Measurements from ENCODE around the gene TRNT1.

TRNT1 gene

DNA sequence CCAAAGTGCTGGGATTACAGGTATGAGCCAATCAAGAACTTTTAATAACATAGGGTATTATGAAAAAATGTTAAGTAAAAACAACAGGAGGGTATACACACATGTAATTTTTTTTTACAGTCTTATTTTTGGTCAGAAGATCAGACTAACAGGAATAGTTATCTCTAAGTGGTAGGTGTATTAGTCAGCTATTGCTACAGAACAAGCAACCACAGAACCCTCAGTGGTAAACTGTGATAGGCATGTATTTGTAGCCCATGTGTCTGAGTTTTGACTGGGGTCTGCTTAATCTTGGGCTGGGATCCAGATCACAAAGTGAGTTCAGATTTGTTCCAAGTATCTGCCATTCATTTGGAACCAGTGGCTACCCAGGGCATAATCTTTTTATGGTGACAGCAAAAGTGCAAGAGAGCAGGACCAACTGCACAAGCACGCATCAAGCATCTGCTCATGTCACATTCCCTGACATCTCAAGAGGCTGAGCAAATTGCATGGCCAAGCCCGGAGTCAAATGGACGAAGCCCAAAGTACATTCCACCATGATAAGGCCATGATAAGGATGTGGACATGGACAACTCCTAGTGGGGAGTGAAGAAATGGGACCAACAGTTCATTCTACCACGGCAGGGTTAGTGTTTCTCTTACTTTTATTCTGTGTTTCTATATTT lies 13.6 kb upstream of the TRNT1 start:
- no peak for DNase-seq

DNA sequence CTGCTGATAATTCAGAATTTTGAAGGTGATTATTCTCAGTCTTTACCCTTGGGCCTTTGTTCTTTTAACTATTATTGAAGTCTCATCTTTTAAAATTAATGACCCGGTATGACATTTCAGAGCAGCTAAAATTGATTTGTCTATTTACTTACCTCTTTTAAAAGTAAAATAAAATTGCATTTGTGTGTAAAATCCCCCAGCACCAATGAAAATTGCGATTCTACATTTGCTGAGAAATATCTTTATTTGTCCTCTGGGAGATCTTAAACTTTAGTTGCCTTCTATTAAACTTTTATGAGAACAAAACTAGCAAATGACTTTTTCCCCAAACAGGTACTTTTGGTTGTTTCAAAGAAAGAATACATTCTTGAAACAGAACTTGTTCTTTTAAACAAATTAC lies 9.1 kb upstream of the TRNT1 start:
- DNase-seq: no peak

DNA sequence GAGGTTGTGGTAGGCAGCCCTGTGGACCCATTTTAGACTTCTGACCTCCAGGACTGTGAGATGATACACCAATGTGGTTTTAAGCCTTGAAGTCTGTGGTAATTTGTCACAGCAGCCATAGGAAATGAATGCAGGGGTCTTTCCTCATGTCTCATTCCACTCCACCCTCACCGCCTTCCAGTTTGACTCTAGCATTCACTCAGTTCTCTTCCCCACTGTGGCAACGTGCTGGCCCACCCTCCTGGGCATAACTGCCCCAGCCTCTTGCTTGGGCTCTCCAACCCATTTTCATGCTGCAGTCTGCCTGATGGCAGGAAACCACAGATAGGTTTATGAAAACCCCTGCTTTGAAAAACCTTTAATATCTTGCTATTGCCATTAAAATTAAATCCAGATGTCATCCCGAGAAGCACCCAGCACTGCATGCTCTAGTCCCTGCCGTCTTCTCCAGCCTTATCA lies 7.3 kb upstream of the TRNT1 start:
- DNase-seq: no peak

DNA sequence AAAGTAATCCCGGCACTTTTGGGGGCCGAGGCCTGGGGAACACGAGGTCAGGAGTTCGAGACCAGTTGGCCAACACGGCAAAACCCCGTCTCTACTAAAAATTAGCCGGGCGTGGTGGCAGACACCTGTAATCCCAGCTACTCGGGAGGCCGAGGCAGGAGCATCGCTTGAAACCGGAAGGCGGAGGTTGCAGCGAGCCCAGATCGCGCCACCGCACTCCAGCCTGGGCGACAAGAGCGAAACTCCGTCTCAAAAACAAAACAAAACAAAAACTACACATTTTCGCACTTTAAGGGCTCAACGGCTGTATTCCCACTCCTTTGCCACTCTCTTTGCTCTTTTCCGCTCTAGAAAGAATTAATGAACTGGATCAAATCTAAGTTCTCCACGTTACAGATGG lies 763 bp upstream of the TRNT1 start:
- DNase-seq: no peak

DNA sequence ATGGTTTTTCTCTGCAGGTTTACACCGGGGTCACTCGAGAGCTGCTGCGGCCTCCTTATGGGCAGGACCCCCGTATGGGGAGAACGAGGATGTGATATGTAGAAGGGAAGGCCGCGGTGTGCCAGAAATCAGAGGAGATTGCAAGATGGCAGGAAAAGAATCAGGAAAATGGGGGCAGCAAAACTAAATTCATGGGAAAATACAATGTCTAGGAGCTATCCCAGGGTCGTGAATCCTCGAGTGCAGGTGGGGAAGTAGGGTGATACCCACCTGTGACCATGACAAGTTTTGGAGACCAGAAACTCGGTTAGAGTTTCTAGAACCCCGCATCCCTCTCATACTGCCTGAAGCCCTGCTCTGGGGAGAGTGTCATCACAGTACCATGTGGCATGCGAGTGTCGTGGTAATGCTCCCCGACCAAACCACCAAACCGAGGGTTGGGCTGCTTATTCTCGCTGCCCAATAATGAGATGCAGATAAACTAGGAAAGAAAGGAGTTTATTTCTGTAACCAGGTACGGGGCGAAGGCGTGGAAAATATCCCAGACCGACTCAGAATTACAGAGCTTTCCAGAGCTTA lies 781 bp downstream of the TRNT1 start:
- peak; percentile 33 to 45 for DNase-seq

DNA sequence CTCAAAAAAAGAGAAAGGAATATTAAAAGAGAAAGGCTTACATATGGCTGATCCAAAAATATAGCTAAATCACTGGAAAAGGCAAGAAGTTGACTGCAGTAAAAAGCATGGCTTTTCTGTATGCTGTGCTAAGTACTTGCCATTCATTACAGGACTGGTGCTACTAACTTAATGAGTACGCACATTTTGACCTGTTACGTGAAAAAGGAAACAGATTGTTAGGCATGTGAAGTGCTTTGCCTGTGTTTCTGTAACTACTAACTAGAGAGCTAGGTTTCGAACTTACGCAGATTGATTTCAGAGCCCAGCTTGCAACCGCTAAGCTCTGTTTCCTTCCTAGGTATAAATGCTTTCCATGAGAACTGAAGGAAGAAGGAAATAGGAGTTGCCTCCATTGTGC lies 2.8 kb downstream of the TRNT1 start:
- DNase-seq: no peak

DNA sequence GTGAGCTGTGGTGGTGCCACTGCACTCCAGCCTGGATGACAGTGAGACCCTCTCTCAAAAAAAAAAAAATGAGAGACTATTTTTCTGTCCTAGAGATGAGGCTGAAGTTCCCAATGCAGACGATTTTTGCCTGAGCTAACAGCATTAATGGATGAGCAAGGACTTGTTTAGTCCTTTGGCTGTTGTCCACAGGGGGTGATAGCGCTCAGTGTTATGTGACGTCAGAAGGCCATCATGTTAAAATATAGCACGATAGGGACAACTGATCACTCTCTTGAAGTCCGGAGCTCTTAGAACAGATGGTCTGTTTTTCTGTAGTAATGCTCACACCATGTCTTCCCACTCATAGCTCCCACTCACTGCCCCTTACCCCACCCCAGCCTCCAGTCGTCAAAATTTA lies 6.8 kb downstream of the TRNT1 start:
- no peak for DNase-seq

DNA sequence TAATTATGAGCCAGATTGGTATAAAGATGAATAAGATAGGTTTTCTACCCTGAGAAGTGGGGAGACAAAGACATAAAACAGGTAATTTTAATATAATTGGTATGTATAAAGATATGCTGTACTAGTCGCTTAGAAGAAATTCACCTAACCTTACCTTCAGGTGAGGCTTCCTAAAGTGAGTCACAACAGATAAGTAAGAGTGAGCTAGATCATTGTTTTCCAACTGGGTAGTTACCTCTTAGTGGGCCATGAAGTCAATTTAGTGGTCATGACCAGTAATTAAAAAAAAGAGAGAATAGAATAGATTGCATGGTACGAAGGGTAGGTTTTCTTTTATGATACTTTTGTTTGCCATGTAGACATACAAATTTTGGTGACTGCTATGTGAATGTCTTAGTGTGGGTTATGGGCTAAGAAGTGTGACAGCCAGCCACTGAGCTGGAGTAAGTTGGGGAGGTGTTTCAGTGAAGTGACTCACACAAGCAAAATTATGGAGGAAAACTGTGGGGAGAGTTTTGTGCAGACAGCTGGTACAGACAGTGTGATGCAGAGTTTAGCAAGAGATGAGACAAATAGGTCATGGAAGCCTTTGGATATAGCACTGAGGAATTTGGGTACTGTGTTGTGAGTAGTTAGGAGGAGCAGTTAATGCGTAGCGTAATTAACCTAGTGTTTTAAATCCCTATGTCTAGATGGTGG lies 8.2 kb downstream of the TRNT1 start:
- peak in 1 of 2 donors; percentile 5 for DNase-seq

DNA sequence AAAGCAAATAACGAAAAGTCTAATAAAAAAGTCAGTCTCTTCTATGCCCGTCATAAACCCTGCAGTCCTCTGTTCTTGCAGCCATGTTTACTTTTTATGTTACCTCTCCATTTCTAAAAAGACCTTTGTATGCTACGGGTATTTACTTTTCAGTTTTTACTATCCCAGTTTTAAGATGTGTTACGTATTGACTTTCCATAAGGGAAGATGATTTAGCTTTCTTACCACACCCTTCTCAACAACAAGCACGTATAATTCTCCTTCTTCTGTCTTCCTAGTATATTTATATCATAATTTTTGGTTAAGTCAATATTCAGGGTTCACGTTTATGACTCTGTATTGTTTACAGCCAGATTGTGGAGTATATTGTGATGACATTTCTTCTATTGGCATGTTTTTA lies 10.8 kb downstream of the TRNT1 start:
- DNase-seq: no peak

DNA sequence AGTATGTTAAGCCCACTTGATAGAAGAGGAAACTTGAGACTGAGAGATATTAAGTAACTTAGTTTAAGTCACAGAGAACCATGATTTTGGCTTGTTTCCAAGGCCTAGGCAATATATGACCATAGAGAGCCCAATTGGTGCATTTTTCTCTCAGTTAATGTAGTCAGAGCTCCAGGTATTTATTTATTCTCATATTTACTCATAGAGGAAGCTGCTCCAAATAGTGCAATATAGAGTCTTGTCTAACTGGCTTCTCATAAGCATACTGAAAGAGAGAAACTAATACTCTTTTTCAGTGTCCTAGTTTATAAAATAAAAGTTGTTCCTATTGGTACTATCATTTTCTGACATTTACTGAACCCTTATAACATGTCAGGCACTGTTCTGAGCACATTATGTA lies 15.2 kb downstream of the TRNT1 start:
- no peak for DNase-seq

DNA sequence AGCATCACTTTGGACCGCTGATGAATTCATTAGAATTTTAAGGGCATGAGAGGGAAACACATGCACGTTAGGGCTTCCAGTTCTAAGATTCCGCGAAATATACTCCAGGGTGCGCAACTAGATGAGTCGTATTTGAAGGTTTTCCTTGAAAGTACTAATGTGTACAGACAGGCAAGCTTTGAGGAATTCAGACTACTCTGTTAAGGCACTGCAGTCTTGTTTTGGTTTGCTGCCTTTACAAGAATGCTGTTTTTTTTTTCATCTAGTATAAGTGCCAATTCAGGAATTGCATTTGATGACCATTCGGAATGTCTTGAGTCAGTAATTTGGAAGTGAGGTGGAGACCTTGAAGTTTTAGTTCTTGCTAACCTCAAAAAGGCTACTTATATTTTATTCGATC lies 19.1 kb downstream of the TRNT1 start:
- no peak for DNase-seq

DNA sequence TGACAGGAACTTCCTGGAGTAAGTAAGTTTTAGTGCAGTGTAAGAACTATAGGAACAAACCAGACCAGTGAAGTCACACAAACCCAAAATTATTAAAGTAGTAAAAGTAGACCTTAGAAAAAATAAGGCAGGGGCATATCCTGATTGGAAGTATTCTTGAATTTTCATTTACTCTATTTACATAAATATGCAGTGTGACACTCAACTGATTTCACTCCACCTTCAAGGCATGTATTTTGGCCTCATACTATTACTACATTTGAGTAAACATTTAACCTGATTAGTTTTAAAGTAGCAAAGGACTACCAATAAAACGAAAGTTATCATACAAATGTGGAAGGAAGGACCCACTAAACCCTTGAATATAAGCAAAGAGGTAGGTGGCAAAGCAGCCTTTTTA lies 22.8 kb downstream of the TRNT1 start:
- DNase-seq: no peak

DNA sequence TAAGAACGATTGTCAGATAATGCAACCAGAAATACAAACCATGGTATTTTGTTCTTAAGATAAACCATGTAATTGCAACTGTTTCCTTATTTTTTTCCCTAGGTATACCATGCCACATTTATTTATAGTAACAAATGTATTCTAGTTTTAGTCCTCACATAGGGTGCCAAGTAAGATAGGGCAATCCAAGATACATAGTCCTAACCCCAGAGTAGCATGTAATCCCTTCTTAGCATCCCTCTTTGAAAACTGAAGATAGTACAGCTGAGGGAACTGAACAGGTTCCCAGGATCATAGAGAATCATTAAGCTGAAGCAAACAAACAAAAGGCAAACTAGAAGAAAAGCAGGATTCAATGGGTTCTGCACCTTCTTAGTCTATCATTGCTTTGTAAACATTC lies 24.8 kb downstream of the TRNT1 start:
- DNase-seq: no peak

DNA sequence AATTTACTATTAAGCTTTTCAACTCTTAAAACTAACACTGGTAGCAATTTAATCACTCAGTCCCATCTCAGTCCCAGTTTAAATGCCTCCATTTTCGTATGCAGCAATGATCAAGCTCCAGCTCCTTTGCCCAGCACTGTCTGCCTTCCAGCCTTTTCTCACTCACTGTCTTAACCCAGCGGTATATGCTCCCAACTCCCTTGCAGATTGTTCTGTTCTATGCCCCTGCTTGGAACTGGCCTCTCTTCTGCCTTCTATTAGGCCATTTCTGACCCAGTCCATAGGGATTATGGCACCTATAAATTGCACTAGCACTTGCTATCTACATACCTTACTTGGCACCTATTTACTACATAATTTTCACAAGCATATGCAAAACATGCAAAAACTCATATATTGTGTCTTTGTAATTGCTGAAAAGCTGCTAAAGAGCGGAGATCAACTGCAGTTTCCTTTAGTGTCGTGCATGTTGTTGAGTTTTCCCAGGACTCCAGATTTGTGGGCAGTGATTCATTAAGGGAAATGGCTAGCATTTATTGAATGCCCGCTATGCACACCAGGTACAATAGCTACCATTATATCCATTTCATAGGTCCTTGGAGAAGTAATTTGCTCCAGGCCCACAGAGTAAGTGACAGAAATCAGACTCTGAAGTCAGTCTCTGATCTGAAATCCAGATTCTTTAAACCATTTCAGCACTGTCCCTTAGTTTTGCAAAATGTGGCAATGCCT lies 28.3 kb downstream of the TRNT1 start:
- no peak for DNase-seq

DNA sequence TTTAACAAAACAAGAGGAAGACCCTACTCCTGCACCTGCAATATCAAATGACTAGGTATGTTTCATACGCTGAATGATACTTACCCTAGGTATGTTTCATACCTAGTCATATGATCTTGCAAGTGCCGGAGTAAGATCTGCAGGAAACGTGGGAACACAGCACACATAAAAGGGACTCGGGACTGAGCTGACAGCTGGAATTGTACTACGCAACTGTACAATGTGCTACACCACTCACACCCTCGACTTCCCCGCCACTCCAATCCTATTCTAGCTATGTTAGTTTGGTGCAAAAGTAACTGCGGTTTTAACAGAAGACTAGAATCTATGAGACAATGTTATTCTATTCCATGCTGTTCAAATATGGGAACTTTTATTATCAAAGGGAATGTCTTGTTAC lies 30.7 kb downstream of the TRNT1 start:
- DNase-seq: no peak

DNA sequence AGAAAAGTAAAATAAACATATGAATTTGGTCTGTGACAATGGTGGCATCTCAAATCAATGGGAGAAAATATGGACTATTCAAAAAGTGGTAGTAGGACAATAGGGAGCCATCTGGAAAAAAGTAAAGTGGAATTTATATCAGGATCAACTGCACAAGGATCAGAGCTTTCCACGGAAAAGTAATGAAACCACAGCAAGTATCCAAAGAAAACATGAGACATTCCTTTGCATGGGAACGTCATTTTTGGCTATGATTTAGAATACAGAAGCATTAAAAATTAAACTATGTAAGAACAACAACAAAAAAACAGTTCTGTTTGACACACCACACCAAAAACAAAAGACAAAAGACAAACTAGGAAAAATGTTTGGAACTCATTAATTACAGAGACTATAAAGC lies 34.1 kb downstream of the TRNT1 start:
- DNase-seq: no peak

DNA sequence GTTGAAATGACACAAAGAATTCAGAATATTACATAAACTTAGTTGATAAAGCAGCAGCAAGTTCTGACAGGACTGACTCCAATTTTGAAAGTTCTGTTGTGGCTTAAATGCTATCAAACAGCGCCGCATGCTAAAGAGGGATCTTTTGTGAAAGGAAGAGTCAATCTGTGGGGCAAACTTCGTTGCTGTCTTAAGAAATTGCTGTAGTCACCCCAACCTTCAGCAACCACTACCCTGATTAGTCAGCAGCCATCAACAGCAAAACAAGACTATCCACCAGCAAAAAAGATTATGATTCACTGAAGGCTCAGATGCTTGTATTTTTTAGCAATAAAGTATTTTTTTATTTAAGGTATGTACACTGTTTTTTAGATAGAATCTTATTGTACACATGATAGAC lies 38.5 kb downstream of the TRNT1 start:
- no peak for DNase-seq

DNA sequence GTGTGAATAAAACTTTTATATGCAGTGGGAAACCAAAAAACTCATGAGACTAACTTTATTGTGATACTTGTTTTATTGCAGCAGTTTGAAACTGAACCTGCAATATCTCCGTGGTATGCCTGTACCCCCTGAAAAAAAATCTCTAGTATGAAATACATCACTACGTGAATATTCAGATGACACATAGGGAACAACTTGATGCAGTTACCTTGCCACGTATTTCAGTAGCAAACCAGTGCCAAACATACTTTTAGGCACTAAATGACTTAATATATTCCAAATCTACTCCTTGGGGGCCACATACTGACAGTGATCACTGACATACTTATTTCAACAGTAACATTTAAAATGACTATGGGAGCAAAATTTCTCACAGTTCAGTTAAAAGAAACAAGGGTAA lies 38.9 kb downstream of the TRNT1 start:
- DNase-seq: no peak

DNA sequence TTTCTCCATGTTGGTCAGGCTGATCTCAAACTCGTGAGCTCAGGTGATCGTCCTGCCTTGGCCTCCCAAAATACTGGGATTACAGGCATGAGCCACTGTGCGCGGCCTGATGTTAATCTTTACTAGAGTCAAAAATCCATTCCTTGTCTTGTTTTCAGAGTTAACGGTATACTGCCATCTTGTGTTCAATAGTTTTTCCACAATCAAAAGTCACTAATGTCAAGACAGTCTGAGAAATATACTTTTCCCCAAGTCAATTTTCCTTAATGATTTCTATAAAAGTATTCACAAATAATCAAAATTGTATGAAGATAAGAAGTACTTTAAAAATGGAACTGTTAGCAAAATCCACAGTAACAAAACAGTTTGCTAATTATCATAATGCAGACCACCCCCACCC lies 44.3 kb downstream of the TRNT1 start:
- no peak for DNase-seq

DNA sequence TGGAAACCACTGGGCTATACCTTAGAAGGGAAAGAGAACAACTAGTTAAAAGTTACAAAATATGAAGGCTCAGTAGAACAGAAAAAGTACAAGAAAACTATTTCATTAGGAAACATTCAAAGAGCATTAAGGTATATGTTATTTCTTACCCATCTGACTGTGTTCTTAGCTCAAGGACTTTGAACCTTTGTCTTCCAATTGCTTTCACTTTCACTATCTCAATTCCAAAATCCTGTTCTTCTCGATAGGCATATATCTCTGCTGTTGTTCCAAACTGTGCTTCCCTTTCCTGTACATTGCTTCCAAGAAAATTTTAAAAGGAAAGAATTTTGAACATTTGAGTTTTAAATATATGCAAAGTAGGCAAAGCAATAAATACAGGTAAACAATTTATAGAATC lies 45.9 kb downstream of the TRNT1 start:
- no peak for DNase-seq

DNA sequence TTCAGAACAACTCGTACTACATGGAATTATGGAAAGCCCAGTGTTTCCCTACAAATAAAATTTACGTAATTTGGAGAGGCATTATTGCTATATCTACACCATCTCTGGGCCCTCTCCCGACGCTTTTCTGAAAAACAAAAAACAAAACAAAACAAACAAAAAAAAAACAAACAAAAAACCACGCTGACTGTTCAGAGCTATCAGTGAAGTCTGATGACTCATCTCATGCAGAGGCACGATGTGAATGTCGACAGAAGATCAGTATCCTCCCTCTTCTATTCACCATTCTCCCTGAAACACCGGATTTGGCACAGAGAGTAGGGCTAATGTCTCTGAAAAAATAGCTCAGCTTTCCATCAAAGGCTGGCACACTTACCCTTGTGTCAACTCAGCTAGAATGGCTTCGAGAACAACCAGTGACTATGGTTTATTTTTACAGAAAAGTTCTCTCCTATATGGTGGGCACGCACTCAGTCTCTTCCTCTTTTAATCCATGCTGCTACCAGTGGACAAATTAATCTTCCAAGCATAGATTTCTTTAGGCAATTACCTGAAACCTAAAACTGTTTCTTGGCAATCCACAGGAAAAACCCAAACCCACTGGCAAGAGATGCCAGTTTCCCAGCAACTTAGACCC lies 51.2 kb downstream of the TRNT1 start:
- DNase-seq: no peak

DNA sequence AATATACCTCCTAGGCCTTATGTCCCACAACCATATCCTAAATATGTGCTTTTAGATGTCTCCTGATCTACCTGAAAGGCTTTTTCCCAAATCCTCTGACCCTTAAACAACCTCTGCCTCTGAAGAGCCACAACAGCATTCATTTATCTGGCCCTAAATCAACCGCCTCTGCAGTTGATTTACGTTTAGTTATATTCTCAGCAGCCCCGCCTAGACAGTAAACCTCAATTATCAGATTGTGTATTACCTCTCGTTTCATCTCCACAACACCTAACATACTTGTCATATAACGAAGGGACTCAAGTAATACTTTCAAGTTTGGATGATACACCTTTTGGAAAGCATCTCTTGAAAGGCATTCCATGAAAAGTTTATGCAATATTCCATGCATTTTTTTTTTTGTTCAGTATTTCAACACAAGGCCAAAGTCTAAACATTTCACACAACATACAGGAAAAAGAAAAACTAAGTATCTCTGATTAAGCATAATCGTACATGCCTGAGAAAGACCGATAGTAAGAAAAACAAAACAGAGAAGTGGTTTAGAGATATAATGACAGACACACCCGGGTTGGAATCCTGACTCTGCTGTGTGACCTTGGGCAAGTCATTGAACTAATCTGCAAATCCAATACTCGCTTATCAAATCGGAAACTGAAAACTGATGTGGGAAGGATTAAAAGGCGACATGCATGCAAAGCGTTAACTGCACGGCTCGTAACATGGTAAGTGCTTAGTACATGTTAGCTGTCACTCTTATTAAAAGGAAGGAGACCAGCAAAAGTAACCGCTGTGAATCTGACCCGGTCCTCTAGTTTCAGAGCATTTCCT lies 52.0 kb downstream of the TRNT1 start:
- DNase-seq: no peak
